ENCODE data around the gene TNS3.
"Not testable (repeated sequence)": the region's sequence is repeated elsewhere in the genome, so short reads cannot be mapped to it uniquely, and the experiment has no call there.

Gene TNS3

GRCh38 chr7:47614450-47614849, 32.5 kb upstream of the TNS3 start:
- no peak overlapping the region for H3K4me3 ChIP-seq (ENCODE audit: low read length)
- no peaks in the 10 kb centered on the region for H3K27me3 ChIP-seq (ENCODE audit: control insufficient read depth, insufficient read depth, low read length)

GRCh38 chr7:47611045-47611511, 29.2 kb upstream of the TNS3 start:
- no peak overlapping the region for H3K9ac ChIP-seq (ENCODE audit: low read length)
- H3K4me1 ChIP-seq (ENCODE audit: control insufficient read depth, insufficient read depth, low read length) = peaks cover 15% of the 10 kb centered on the region
- H3K36me3 ChIP-seq (ENCODE audit: control insufficient read depth, insufficient read depth, low read length) = no peaks in the 10 kb centered on the region
- no peaks in the 10 kb centered on the region for H3K27me3 ChIP-seq (ENCODE audit: control insufficient read depth, insufficient read depth, low read length)
- no peak overlapping the region for H3K4me3 ChIP-seq (ENCODE audit: low read length)
- no peaks in the 10 kb centered on the region for H3K9me3 ChIP-seq (ENCODE audit: control insufficient read depth, low read length)

More at GRCh38 chr7:47614450-47614849, 32.5 kb upstream of the TNS3 start:
- H3K9ac ChIP-seq (ENCODE audit: low read length) = no peak overlapping the region
- no peaks in the 10 kb centered on the region for H3K36me3 ChIP-seq (ENCODE audit: control insufficient read depth, insufficient read depth, low read length)
- H3K4me1 ChIP-seq (ENCODE audit: control insufficient read depth, insufficient read depth, low read length) = peaks cover 15% of the 10 kb centered on the region
- H3K9me3 ChIP-seq (ENCODE audit: control insufficient read depth, low read length) = no peaks in the 10 kb centered on the region

- Histone ChIP-seq H3K4me3 (ENCODE audit: low read length) (no peak overlapping the region), H3K36me3 (ENCODE audit: control insufficient read depth, insufficient read depth, low read length) (no peaks in the 10 kb centered on the region), H3K9ac (ENCODE audit: low read length) (no peak overlapping the region), H3K27me3 (ENCODE audit: control insufficient read depth, insufficient read depth, low read length) (no peaks in the 10 kb centered on the region), H3K9me3 (ENCODE audit: control insufficient read depth, low read length) (no peaks in the 10 kb centered on the region), H3K4me1 (ENCODE audit: control insufficient read depth, insufficient read depth, low read length) (peaks cover 16% of the 10 kb centered on the region)
Observed at GRCh38 chr7:47610506-47611044, 28.7 kb upstream of the TNS3 start.

GRCh38 chr7:47609803-47610452, 28.0 kb upstream of the TNS3 start:
- Histone ChIP-seq H3K4me3 (ENCODE audit: low read length) (no peak overlapping the region), H3K9ac (ENCODE audit: low read length) (no peak overlapping the region), H3K27me3 (ENCODE audit: control insufficient read depth, insufficient read depth, low read length) (no peaks in the 10 kb centered on the region), H3K4me1 (ENCODE audit: control insufficient read depth, insufficient read depth, low read length) (peaks cover 22% of the 10 kb centered on the region), H3K36me3 (ENCODE audit: control insufficient read depth, insufficient read depth, low read length) (no peaks in the 10 kb centered on the region), H3K9me3 (ENCODE audit: control insufficient read depth, low read length) (no peaks in the 10 kb centered on the region)

- peaks cover 34% of the 10 kb centered on the region for H3K4me1 ChIP-seq (ENCODE audit: control insufficient read depth, insufficient read depth, low read length)
- not testable (repeated sequence) for H3K9me3 ChIP-seq (ENCODE audit: control insufficient read depth, low read length); H3K9ac ChIP-seq (ENCODE audit: low read length); H3K36me3 ChIP-seq (ENCODE audit: control insufficient read depth, insufficient read depth, low read length); H3K4me3 ChIP-seq (ENCODE audit: low read length); H3K27me3 ChIP-seq (ENCODE audit: control insufficient read depth, insufficient read depth, low read length)
Observed at GRCh38 chr7:47606593-47607046, 24.7 kb upstream of the TNS3 start.

DNA sequence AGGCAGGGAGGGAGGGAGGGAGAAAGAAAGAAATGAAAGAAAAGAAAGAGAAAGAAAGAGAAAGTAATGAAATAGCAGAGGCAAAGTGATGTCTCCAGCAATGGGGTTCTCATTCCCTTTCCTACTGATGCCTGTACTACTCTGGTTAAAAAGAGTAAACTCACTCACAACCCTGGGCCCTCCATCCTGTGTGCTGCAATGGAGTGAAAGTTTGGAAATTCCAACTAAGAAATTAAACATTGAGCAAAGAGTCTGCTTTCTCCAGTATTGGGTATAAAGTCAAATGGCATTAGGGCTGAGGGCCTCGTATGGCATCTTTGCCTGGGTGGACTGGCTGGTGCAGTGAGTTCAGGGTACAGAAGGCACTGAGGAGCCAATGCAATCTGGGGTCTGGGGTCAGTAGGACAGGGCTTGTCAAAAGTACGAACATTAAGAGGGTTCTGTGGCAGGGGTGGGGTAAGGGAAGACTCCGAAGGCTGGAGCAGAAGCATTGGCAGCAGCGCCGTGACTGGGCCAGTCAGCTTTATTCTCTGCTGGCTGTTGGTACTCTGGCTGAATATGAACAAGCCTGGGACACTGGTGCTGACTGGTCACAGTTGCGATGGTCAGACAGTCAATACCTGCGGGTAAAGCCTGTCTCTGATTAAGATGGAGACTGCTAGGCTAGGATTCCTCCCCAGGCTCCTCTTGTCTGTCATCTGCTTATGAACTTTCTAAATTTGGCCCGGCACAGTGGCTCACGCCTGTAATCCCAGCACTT, 24.1 kb upstream of the TNS3 start:
- Histone ChIP-seq H3K9ac (ENCODE audit: low read length) (no peak overlapping the region), H3K9me3 (ENCODE audit: control insufficient read depth, low read length) (no peaks in the 10 kb centered on the region), H3K4me3 (ENCODE audit: low read length) (no peak overlapping the region), H3K27me3 (ENCODE audit: control insufficient read depth, insufficient read depth, low read length) (no peaks in the 10 kb centered on the region), H3K36me3 (ENCODE audit: control insufficient read depth, insufficient read depth, low read length) (no peaks in the 10 kb centered on the region), H3K4me1 (ENCODE audit: control insufficient read depth, insufficient read depth, low read length) (peaks cover 36% of the 10 kb centered on the region)

DNA sequence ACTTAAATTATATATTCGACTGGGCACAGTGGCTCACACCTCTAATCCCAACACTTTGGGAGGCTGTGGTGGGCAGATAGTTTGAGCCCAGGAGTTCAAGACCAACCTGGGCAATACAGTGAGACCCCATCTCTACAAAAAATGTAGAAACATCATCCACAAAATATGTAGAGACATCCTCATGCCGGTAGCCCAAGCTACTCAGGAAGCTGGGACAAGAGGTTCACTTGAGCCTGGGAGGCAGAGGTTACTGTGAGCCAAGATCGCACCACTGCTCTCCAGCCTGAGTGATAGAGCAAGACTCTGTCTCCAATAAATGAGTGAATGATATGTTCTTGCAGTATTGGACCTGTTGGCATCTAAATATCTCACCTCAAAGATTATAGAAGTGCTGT, 22.6 kb upstream of the TNS3 start:
- Histone ChIP-seq H3K27me3 (ENCODE audit: control insufficient read depth, insufficient read depth, low read length) (no peaks in the 10 kb centered on the region), H3K36me3 (ENCODE audit: control insufficient read depth, insufficient read depth, low read length) (no peaks in the 10 kb centered on the region), H3K4me1 (ENCODE audit: control insufficient read depth, insufficient read depth, low read length) (peaks cover 35% of the 10 kb centered on the region), H3K9me3 (ENCODE audit: control insufficient read depth, low read length) (no peaks in the 10 kb centered on the region), H3K4me3 (ENCODE audit: low read length) (no peak overlapping the region), H3K9ac (ENCODE audit: low read length) (no peak overlapping the region)

- not testable (repeated sequence) for H3K9ac ChIP-seq (ENCODE audit: low read length); H3K9me3 ChIP-seq (ENCODE audit: control insufficient read depth, low read length); H3K36me3 ChIP-seq (ENCODE audit: control insufficient read depth, insufficient read depth, low read length); H3K27me3 ChIP-seq (ENCODE audit: control insufficient read depth, insufficient read depth, low read length); H3K4me3 ChIP-seq (ENCODE audit: low read length)
- peaks cover 35% of the 10 kb centered on the region for H3K4me1 ChIP-seq (ENCODE audit: control insufficient read depth, insufficient read depth, low read length)
Observed at GRCh38 chr7:47603514-47604255, 21.8 kb upstream of the TNS3 start.

DNA sequence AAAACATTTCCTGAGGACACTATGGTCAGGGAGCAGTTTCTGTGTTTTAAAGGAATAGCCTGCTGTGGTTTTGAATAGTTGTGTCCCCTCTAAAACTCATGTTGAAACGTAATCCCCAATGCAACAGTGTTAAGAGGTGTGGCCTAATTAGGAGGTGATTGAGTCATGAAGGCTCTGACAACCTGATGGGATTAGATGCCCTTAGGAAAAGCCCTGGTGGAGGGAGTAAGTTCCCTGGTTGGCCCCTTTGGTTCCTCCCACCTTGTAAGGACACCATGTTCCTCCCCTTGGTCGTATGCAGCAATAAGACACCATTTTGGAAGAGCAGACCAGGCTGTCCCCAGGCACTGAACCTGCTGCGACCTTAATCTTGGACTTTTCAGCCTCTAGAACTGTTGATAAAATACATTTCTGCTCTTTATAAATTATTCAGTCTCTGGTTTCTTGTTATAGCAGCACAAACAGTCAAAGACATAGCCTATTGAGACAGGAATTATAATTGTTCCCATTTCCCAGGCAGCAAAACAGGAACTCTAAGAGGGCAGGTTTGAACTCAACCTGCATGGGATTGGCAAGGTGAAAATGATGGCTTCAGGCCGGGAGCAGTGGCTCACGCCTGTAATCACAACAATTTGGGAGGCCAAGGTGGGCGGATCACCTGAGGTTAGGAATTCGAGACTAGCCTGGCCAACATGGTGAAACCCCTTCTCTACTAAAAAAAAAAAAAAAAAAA, 20.5 kb upstream of the TNS3 start:
- Histone ChIP-seq H3K9me3 (ENCODE audit: control insufficient read depth, low read length) (no peaks in the 10 kb centered on the region), H3K27me3 (ENCODE audit: control insufficient read depth, insufficient read depth, low read length) (no peaks in the 10 kb centered on the region), H3K36me3 (ENCODE audit: control insufficient read depth, insufficient read depth, low read length) (no peaks in the 10 kb centered on the region), H3K9ac (ENCODE audit: low read length) (no peak overlapping the region), H3K4me3 (ENCODE audit: low read length) (no peak overlapping the region), H3K4me1 (ENCODE audit: control insufficient read depth, insufficient read depth, low read length) (peaks cover 35% of the 10 kb centered on the region)

DNA sequence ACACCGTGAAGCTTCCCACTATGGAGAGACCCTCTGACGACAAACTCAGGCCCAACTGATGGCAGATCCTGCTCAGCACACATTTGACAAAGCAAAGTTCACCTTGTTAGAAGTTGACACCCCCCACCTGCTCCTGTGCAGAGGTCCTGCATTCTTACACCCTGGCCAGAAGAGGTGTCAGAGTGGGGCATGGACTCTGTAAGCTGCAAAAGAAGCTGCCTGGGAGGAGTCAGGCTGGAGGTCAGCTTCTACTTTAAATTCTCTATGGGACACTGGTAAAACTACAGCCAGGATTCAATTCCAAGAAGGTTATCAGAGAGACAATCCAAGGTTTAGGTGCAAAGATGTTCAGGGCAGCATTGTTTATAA, 20.0 kb upstream of the TNS3 start:
- Histone ChIP-seq H3K36me3 (ENCODE audit: control insufficient read depth, insufficient read depth, low read length) (no peaks in the 10 kb centered on the region), H3K4me1 (ENCODE audit: control insufficient read depth, insufficient read depth, low read length) (peaks cover 35% of the 10 kb centered on the region), H3K9me3 (ENCODE audit: control insufficient read depth, low read length) (peaks cover 3% of the 10 kb centered on the region)

DNA sequence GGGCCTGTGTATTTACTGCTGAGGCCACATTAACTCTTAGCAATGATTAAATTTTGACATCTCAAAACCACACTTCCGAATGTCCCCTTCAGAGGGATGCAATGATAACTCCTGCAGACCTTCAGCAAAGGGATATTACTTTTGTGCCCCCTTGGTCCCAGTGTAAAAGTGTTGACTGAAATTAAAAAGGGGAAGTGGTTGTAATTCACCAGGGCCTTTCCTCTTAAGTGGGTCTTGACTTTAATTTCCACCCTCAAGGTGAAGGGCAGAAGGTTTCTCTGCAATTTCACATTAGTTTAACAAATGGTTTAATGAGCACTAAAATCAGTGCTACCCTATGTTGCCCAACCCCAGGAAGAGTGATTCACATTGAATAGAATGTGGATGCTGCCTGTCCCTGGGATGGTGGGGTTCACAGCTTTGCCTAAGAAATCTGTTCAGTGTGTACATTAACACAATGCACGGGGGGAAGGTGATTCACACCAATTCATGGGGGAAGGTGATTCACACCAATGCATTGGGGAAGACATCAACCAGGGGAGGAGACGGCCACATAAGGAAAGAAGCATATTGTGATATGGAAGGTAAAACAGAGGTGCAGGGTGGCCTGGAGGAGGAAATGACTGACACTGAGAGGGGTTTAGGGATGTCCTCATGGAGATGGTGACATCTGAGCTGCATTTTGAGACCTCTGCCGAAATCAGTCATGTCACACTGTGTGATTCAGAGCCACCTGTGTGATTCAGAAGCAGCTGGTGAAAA, 19.4 kb upstream of the TNS3 start:
- peaks cover 35% of the 10 kb centered on the region for H3K4me1 ChIP-seq (ENCODE audit: control insufficient read depth, insufficient read depth, low read length)
- peaks cover 9% of the 10 kb centered on the region for H3K9me3 ChIP-seq (ENCODE audit: control insufficient read depth, low read length)
- no peaks in the 10 kb centered on the region for H3K36me3 ChIP-seq (ENCODE audit: control insufficient read depth, insufficient read depth, low read length)
- H3K9ac ChIP-seq (ENCODE audit: low read length) = no peak overlapping the region
- no peak overlapping the region for H3K4me3 ChIP-seq (ENCODE audit: low read length)
- no peaks in the 10 kb centered on the region for H3K27me3 ChIP-seq (ENCODE audit: control insufficient read depth, insufficient read depth, low read length)

More for the DNA sequence above, 20.0 kb upstream of the TNS3 start:
- Histone ChIP-seq H3K4me3 (ENCODE audit: low read length) (no peak overlapping the region), H3K27me3 (ENCODE audit: control insufficient read depth, insufficient read depth, low read length) (no peaks in the 10 kb centered on the region), H3K9ac (ENCODE audit: low read length) (no peak overlapping the region)
